ENCODE measurements around the gene APOL3. TPM values are rescaled to one million over a fixed set of nuclear protein-coding genes. Genes with fewer than 3 reads are reported as not detected.

Gene APOL3
- total and polyA plus RNA-seq, 2 of the 13 experiments (the other 11 are each of a cell fraction or from before 2014, with no cell fraction given): 3.8 to 5.4 TPM

GRCh38 chr22:36208162-36208765 lies 47.7 kb upstream of the APOL3 start:
- no peaks in the 10 kb centered on the region for H3K9me3 ChIP-seq (ENCODE audit: low read length)
- ChIA-PET POLR2A (no interaction called here), CTCF (ENCODE audit: low intra/inter-chr PET ratio, low total read pairs) (no interaction called here)
- intact Hi-C loops (cut with micrococcal nuclease; ENCODE audit: unreplicated experiment): no loop called here
- no peak overlapping the region for H3K27ac ChIP-seq (ENCODE audit: extremely low read length, insufficient read depth, low read length)
- peaks cover 97% of the 10 kb centered on the region for H3K4me1 ChIP-seq (ENCODE audit: insufficient read depth, low read length)
- no peaks in the 10 kb centered on the region for H3K79me2 ChIP-seq (ENCODE audit: insufficient read depth, low read length)
- no peak overlapping the region for H2AFZ ChIP-seq (ENCODE audit: low read length)
- BruUV-seq (replicated peaks): no TSS peak
- H4K20me1 ChIP-seq (ENCODE audit: insufficient read depth, low read length): no peaks in the 10 kb centered on the region
- no peak overlapping the region for H3K9ac ChIP-seq (ENCODE audit: insufficient read depth, low read depth, low read length)
- FAIRE-seq: no peak
- H3K36me3 ChIP-seq (replicated peaks in 1 of 2; ENCODE audit: control insufficient read depth in 1 of 2, insufficient read depth in 2 of 2, low read length in 2 of 2): no peaks in the 10 kb centered on the region
- no peak for ATAC-seq
- no peaks in the 10 kb centered on the region; a peak in 1 of 5 replicates for H3K27me3 ChIP-seq (ENCODE audit: control insufficient read depth in 1 of 2, insufficient read depth in 2 of 2, low read length in 2 of 2)
- no peak for DNase-seq (ENCODE audit: low spot score)
- WGBS (ENCODE audit: low lambda C conversion rate): 3% methylated on average over 1 of the region's 1 CpG
- TF ChIP-seq ZNF713 (CRISPR knock-in tag; IDR thresholded peaks at IDR 0.05): no peak
- no peak for TF ChIP-seq ZSCAN30 (CRISPR knock-in tag; IDR thresholded peaks at IDR 0.05)
- H3K4me3 ChIP-seq (replicated peaks in 1 of 3; ENCODE audit: insufficient read depth in 1 of 3, low read depth in 2 of 3, low read length in 3 of 3): no peak overlapping the region
- in situ Hi-C loops (cut with HindIII; ENCODE audit: extremely low pct_ligation_motif_present, low pct_unique_long_range_greater_than_20kb): no loop called here
- H3K4me2 ChIP-seq (ENCODE audit: low read depth, low read length): no peak overlapping the region

- Histone ChIP-seq H3K27me3 (ENCODE audit: control insufficient read depth in 1 of 2, insufficient read depth in 2 of 2, low read length in 2 of 2) (no peaks in the 10 kb centered on the region; a peak in 1 of 5 replicates), H3K9ac (ENCODE audit: insufficient read depth, low read depth, low read length) (no peak overlapping the region), H3K4me1 (ENCODE audit: insufficient read depth, low read length) (peaks cover 85% of the 10 kb centered on the region), H3K9me3 (ENCODE audit: low read length) (no peaks in the 10 kb centered on the region), H3K27ac (ENCODE audit: extremely low read length, insufficient read depth, low read length) (no peak overlapping the region), H3K36me3 (replicated peaks in 1 of 2; ENCODE audit: control insufficient read depth in 1 of 2, insufficient read depth in 2 of 2, low read length in 2 of 2) (no peaks in the 10 kb centered on the region), H3K4me2 (ENCODE audit: low read depth, low read length) (no peak overlapping the region), H3K79me2 (ENCODE audit: insufficient read depth, low read length) (no peaks in the 10 kb centered on the region), H2AFZ (ENCODE audit: low read length) (no peak overlapping the region), H4K20me1 (ENCODE audit: insufficient read depth, low read length) (no peaks in the 10 kb centered on the region), H3K4me3 (replicated peaks in 1 of 3; ENCODE audit: insufficient read depth in 1 of 3, low read depth in 2 of 3, low read length in 3 of 3) (no peak overlapping the region)
- no peak for TF ChIP-seq MED13 (CRISPR knock-in tag; IDR thresholded peaks at IDR 0.05)
- no peak for TF ChIP-seq HOXA3 (CRISPR knock-in tag; IDR thresholded peaks at IDR 0.05)
- TF ChIP-seq ZNF562 (CRISPR knock-in tag; IDR thresholded peaks at IDR 0.05; ENCODE audit: borderline replicate concordance): no peak
- TF ChIP-seq ZNF224 (CRISPR knock-in tag; IDR thresholded peaks at IDR 0.05): no peak
- no peak for TF ChIP-seq JARID2 (CRISPR knock-in tag; IDR thresholded peaks at IDR 0.05; ENCODE audit: insufficient replicate concordance)
- TF ChIP-seq ZIK1 (CRISPR knock-in tag; IDR thresholded peaks at IDR 0.05; ENCODE audit: borderline replicate concordance, low read depth): no peak
- WGBS (ENCODE audit: low lambda C conversion rate): 65% methylated on average over 1 of the region's 1 CpG
- DNase-seq (ENCODE audit: low spot score) (no peak), ATAC-seq (no peak), FAIRE-seq (no peak)
- in situ Hi-C loops (cut with HindIII; ENCODE audit: extremely low pct_ligation_motif_present, low pct_unique_long_range_greater_than_20kb): no loop called here
- ChIA-PET POLR2A (no interaction called here), CTCF (ENCODE audit: low intra/inter-chr PET ratio, low total read pairs) (no interaction called here)
- no TSS peak for BruUV-seq (replicated peaks)
- intact Hi-C loops (cut with micrococcal nuclease; ENCODE audit: unreplicated experiment): no loop called here
Measured at GRCh38 chr22:36206255-36206654, 45.7 kb upstream of the APOL3 start.

All from HepG2 (cell line).